ENCODE data around the gene STX10. TPM values are rescaled to one million over a fixed set of nuclear protein-coding genes. Genes with fewer than 3 reads are reported as not detected.

STX10 gene
- total RNA-seq, 2 experiments from 2014 or later: 41.6 to 67.8 TPM

DNA sequence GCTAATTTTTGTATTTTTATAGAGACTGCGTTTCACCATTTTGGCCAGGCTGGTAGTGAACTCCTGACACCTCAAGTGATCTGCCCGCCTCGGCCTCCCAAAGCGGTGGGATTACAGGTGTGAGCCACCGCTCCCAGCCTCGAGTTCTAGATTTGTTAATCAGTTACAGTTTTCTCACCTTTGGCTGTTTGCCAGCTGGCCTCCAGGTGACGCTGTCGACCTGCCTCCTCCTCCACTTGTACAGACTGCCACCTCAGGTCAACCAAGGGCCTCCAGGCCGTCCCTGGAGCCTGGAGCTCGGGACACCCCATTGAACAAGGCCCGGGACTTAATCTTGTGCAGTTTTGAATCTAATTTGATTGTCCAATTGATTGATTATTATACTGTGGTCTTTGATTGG lies 45.5 kb upstream of the STX10 start:
- ChIA-PET POLR2A (interaction anchor here (0.6 kb wide), 1 partner anchor 39 kb away, joined by 3 read pairs; no protein-coding TSS in a partner anchor), CTCF (ENCODE audit: unreplicated experiment) (interaction anchor here (1.2 kb wide), 1 partner anchor 202 kb away, joined by 3 read pairs; no protein-coding TSS in a partner anchor)
- Histone ChIP-seq H2AFZ (ENCODE audit: low read length) (peak overlapping the region; percentile 26; the same call in 1 of the 2 replicates), H3K9me2 (ENCODE audit: insufficient read depth, low read length) (no peaks in the 10 kb centered on the region), H4K20me1 (ENCODE audit: insufficient read depth, low read length) (no peaks in the 10 kb centered on the region), H3K4me3 (ENCODE audit: low read depth, low read length, poor library complexity, severe bottlenecking) (no peak overlapping the region), H3K36me3 (ENCODE audit: insufficient read depth, low read length) (no peaks in the 10 kb centered on the region), H3K4me1 (ENCODE audit: insufficient read depth, low read length, poor library complexity, severe bottlenecking) (peaks cover 16% of the 10 kb centered on the region), H3K9me3 (ENCODE audit: low read length) (no peaks in the 10 kb centered on the region), H3K27ac (ENCODE audit: low read depth, low read length, poor library complexity, severe bottlenecking) (no peak overlapping the region), H3K79me2 (ENCODE audit: insufficient read depth, low read depth, low read length) (no peaks in the 10 kb centered on the region), H3K4me2 (ENCODE audit: low read length) (no peak overlapping the region)
- BruUV-seq (replicated peaks): no TSS peak
- peak; percentile 84 for DNase-seq (ENCODE audit: low spot score)
- TF ChIP-seq, protein P1, sequence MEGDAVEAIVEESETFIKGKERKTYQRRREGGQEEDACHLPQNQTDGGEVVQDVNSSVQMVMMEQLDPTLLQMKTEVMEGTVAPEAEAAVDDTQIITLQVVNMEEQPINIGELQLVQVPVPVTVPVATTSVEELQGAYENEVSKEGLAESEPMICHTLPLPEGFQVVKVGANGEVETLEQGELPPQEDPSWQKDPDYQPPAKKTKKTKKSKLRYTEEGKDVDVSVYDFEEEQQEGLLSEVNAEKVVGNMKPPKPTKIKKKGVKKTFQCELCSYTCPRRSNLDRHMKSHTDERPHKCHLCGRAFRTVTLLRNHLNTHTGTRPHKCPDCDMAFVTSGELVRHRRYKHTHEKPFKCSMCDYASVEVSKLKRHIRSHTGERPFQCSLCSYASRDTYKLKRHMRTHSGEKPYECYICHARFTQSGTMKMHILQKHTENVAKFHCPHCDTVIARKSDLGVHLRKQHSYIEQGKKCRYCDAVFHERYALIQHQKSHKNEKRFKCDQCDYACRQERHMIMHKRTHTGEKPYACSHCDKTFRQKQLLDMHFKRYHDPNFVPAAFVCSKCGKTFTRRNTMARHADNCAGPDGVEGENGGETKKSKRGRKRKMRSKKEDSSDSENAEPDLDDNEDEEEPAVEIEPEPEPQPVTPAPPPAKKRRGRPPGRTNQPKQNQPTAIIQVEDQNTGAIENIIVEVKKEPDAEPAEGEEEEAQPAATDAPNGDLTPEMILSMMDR (conservative IDR thresholded peaks at IDR 0.05; ENCODE audit: low read length): peak; percentile 96
- no peak for TF ChIP-seq EZH2phosphoT487 (IDR thresholded peaks at IDR 0.05; ENCODE audit: borderline replicate concordance, low read depth, low read length)
- intact Hi-C loops (cut with micrococcal nuclease; ENCODE audit: unreplicated experiment): loop anchor here (1.0 to 5.0 kb wide), 4 partner anchors 39 to 67 kb away; no protein-coding TSS in a partner anchor

- no peaks in the 10 kb centered on the region for H3K36me3 ChIP-seq (ENCODE audit: insufficient read depth, low read length)
- intact Hi-C loops (cut with micrococcal nuclease; ENCODE audit: unreplicated experiment): no loop called here
- ChIA-PET CTCF (ENCODE audit: unreplicated experiment) (no interaction called here), POLR2A (no interaction called here)
- H3K27ac ChIP-seq (ENCODE audit: low read depth, low read length, poor library complexity, severe bottlenecking): no peak overlapping the region
- no peak overlapping the region for H3K4me3 ChIP-seq (ENCODE audit: low read depth, low read length, poor library complexity, severe bottlenecking)
- no peak overlapping the region for H2AFZ ChIP-seq (ENCODE audit: low read length)
- H4K20me1 ChIP-seq (ENCODE audit: insufficient read depth, low read length): no peaks in the 10 kb centered on the region
- H3K9me3 ChIP-seq (ENCODE audit: low read length): no peaks in the 10 kb centered on the region
- no peak for DNase-seq (ENCODE audit: low spot score)
- H3K9me2 ChIP-seq (ENCODE audit: insufficient read depth, low read length): no peaks in the 10 kb centered on the region
- BruUV-seq (replicated peaks): no TSS peak
- TF ChIP-seq EZH2phosphoT487 (IDR thresholded peaks at IDR 0.05; ENCODE audit: borderline replicate concordance, low read depth, low read length): no peak
- TF ChIP-seq, protein P1 (conservative IDR thresholded peaks at IDR 0.05; ENCODE audit: low read length): no peak
- H3K4me1 ChIP-seq (ENCODE audit: insufficient read depth, low read length, poor library complexity, severe bottlenecking): peaks cover 25% of the 10 kb centered on the region
- no peaks in the 10 kb centered on the region for H3K79me2 ChIP-seq (ENCODE audit: insufficient read depth, low read depth, low read length)
- H3K4me2 ChIP-seq (ENCODE audit: low read length): no peak overlapping the region
Measured at GRCh38 chr19:13190781-13191540, 40.8 kb upstream of the STX10 start.

DNA sequence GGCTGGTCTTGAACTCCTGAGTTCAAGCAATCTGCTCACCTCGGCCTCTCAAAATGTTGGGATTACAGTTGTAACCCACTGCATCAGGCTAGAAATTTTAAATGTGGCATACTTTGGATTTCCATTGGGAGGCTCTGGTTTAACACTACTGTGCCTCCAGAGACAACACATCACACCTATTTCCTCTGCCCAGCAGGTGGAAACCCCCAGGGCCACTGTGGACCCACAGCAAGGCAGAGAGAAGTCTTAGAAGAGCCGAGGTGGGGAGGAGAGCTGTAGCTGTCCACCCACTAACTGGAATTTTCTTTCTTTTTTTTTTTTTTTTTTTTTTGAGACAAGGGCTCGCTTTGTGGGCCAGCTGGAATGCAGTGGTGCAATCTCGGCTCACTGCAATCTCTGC lies 39.4 kb upstream of the STX10 start:
- intact Hi-C loops (cut with micrococcal nuclease; ENCODE audit: unreplicated experiment): no loop called here
- Histone ChIP-seq H3K27ac (ENCODE audit: low read depth, low read length, poor library complexity, severe bottlenecking) (no peak overlapping the region), H2AFZ (ENCODE audit: low read length) (no peak overlapping the region), H3K4me3 (ENCODE audit: low read depth, low read length, poor library complexity, severe bottlenecking) (no peak overlapping the region), H3K4me1 (ENCODE audit: insufficient read depth, low read length, poor library complexity, severe bottlenecking) (peaks cover 18% of the 10 kb centered on the region), H3K79me2 (ENCODE audit: insufficient read depth, low read depth, low read length) (no peaks in the 10 kb centered on the region), H3K9me2 (ENCODE audit: insufficient read depth, low read length) (no peaks in the 10 kb centered on the region), H4K20me1 (ENCODE audit: insufficient read depth, low read length) (no peaks in the 10 kb centered on the region), H3K4me2 (ENCODE audit: low read length) (no peak overlapping the region), H3K9me3 (ENCODE audit: low read length) (no peaks in the 10 kb centered on the region), H3K36me3 (ENCODE audit: insufficient read depth, low read length) (no peaks in the 10 kb centered on the region)
- no TSS peak for BruUV-seq (replicated peaks)
- TF ChIP-seq, protein P1 (conservative IDR thresholded peaks at IDR 0.05; ENCODE audit: low read length): no peak
- no peak for TF ChIP-seq EZH2phosphoT487 (IDR thresholded peaks at IDR 0.05; ENCODE audit: borderline replicate concordance, low read depth, low read length)
- DNase-seq (ENCODE audit: low spot score): no peak
- ChIA-PET POLR2A (no interaction called here), CTCF (ENCODE audit: unreplicated experiment) (no interaction called here)

Data from OCI-LY7 (cell line).